HG03095 (cell line): ENCODE results near the gene CCDC102B.
A peak's percentile ranks its signal among the peaks of the same experiment; 100 is the strongest.

Experiments used
- ATAC-seq: cut with Tn5 transposase; IDR thresholded peaks from one replicate; pipeline ENCODE4 v1.9.1; 2021; ENCODE audit warnings: moderate library complexity; ENCODE audit not compliant: unreplicated experiment

The CCDC102B gene

GRCh38 chr18:69067048-69067447 is 269.2 kb downstream of the CCDC102B start:
- ATAC-seq = no peak

- no peak for ATAC-seq
Measured at GRCh38 chr18:69071680-69072079, 273.8 kb downstream of the CCDC102B start.

- ATAC-seq = no peak
Measured at GRCh38 chr18:69081846-69082245, 284.0 kb downstream of the CCDC102B start.

- ATAC-seq = no peak
Measured at GRCh38 chr18:69082499-69082898, 284.6 kb downstream of the CCDC102B start.

- no peak for ATAC-seq
Measured at GRCh38 chr18:69085951-69086350, 288.1 kb downstream of the CCDC102B start.

GRCh38 chr18:69088973-69089372 is 291.1 kb downstream of the CCDC102B start:
- ATAC-seq = no peak

GRCh38 chr18:69097349-69097748 is 299.5 kb downstream of the CCDC102B start:
- ATAC-seq = peak; percentile 69

GRCh38 chr18:69102959-69103358 is 305.1 kb downstream of the CCDC102B start:
- no peak for ATAC-seq
